SKM-1 (cell line): Measurements from ENCODE around the gene GFI1B.
A peak's percentile ranks its signal among the peaks of the same experiment; 100 is the strongest.
"Not testable (repeated sequence)": the region's sequence is repeated elsewhere in the genome, so short reads cannot be mapped to it uniquely, and the experiment has no call there.

Source experiments
- DNase-seq: peaks from one replicate; lab custom pipeline; 2025; ENCODE audit not compliant: unreplicated experiment; lab: John Stamatoyannopoulos, UW

The GFI1B gene

DNA sequence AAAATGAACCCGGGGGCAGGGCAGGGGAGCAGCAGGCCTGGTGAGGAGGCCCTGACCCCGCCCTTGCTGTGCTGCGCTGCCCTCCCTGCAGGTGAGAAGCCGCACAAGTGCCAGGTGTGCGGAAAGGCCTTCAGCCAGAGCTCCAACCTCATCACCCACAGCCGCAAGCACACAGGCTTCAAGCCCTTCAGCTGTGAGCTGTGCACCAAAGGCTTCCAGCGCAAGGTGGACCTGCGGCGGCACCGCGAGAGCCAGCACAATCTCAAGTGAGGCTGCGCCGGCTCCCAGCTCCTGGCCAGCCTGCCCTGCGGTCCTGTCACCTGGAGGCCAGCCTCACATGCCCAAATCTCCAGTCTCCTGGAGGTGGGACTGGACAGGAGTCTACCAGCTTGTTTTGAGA, 12.3 kb downstream of the GFI1B start:
- DNase-seq = no peak

DNA sequence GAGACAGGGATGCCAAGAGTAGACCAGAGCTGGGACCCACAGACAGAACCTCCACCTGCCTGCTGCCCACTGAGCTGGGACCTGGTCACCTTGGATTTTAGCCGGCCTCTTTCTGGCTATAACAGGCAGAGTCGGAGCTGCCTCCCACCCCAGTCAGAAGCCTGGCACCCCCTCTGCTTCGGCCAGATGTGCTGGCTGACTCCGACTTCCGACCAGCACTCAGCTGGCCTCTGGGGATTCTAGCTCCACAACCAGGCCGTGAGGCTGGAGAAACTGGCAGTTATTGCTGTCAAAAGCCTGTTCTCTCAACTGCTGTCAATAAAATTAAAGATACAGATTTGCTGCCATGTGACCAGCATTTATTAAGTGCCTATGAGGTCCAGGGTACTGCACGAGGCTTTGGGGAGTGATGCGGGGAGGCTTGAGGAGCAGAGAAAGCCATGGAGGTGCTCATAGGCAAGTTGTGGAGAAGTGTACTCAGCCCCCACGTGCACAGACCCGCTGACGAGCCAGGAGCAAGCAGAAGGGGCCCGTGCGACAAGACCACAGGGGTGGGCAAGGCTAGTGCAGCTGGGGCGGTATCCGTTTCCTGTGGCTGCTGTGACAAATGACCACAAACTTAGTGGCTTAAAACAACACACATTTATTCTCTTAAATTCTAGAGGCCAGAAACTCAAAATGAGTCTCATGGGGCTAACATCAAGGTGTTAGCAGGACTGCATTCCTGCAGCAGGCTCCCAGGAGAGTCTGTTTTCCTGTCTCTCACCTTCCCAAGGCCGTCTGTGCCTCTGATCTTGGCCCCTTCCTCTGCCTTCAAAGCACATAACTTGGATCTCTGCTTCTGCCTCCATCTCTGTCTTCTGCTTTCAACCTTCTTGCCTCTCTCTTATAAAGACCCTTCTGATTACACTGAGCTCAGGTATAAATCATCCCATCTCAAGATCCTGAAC, 13.1 kb downstream of the GFI1B start:
- DNase-seq = no peak

DNA sequence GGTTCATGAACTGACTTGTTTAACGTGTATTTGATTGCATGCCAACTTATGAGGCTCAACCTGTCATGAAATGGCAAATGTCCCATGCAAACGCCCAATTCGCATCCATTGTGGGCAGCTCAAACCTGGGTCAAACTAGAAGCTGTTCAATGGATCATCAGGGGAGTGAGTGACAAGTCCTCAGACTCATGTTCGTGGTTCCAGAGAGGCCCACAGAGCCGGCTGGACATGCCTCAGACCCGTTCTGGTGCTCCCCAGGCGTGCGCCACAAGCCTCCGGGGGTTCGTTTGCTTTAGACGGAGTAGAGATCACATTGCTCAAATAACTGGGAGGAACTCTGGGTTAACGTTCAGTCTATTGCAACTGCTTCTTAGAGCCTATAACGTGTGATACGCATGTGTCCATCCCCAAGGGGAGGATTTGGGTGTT, 15.0 kb downstream of the GFI1B start:
- DNase-seq = no peak

DNA sequence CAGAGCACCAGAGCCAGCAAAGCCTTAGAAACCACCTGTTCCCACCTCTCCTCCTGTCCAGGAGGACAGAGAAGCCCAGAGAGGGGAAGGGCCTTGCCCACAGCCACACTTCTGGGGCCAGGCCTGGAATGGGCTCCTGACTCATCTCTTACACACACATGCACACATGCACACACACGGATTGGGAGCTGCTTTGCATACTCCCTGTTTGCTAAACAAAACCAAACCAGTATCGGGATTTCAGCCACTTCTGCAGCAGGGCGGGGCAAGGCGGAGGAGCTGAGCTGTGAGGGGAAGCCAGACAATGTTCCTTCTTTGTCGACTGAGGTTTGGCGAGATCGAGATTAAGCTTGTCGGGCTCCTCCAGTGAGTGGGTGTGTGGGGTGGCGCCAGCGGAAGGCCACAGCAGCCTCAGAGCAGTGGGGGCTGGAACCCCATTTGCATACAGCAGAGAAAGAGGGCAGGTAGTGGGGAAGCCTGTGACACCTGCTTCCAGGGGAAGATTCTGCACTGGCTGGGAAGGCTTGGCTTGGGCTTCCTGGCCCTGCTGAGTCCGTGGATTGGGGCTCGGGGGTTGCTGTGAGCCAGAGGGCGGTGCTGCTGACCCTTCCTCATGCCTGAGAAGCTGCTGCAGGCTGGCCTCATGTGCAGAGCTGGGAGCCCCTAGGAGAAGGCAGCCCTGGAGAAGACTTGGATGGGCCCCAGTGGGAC, 16.1 kb downstream of the GFI1B start:
- no peak for DNase-seq

DNA sequence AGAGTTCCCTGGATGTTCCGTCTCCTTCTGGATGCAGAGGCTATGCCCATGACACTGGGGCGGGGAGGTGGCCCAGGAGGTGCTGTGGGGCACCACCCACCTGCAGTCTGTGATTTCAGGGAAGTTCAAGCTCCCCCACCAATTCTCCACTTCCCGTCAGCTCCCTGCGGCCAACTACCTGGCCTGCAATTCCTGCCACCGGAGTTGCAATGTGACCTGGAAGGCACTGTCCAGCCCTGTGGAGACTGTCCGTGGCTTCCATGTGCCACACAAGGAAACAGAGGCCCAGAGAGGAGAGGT, 16.6 kb downstream of the GFI1B start:
- no peak for DNase-seq

DNA sequence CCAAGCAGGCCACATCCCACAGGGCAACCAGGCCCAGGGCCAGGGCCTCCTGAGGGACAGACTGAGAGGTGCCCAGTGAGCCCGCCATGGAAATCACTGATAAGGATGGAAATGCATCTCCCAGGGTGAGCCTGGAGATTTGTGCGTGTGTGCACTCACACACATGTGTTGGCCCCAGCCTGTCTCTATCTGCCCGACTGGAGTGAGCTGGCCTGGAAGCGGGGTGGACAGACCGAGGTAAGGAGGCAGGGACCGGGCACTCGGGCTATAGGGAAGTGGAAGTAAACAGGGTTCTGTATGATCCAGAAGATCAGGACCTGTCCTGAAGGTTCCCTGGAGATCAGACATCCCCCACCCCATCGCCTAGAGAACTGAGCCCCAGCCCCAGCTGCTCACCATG, 17.4 kb downstream of the GFI1B start:
- no peak for DNase-seq

DNA sequence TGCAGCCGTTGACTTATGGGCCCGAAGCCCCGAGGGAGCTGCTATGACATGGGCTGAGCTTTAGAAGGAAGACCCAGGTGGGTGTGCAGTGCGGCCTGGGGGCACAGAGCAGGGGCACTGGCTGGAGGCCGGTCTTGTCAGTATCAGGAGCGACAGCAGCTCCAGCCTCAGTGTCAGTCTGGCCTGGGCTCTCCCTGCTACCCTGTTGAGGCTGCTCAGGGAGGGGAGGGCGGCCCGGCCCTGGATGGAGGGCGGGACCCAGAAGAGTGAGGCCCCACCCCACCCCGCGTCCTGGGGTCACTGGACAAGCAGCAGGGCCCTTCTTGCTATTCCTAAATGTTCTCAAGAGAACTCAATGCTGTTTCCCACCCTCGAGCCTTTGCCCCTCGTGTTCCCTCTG, 18.0 kb downstream of the GFI1B start:
- DNase-seq = no peak

DNA sequence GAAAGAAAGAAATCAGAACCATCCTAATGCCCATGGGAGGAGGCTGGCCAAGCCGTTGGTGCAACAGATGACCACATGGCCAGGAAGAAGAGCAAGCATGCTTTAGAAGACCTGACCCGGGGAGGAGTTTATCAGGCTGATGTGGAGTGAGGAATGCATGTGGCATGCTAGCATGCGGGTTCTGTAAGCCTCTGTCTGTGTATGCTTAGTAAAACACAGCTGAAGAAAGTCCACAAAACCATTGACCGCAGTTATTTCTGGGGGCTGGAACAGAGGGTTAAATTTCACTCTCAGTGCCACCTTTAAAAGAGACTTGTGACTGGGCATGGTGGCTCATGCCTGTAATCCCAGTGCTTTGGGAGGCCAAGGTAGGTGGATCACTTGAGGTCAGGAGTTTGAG, 19.1 kb downstream of the GFI1B start:
- DNase-seq = no peak

DNA sequence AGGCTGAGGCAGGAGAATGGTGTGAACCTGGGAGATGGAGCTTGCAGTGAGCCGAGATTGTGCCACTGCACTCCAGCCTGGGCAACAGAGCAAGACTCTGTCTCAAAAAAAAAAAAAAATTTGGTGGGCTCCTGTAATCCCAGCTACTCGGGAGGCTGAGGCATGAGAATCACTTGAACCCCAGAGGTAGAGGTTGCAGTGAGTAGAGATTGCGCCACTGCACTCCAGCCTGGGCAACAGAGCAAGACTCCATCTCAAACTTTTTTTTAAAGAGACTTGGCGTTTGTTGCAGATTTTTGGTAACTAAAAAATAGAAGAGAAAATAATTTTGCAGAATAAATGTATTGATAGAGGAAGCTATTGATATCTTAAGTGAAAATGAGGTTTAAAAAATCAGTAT, 19.7 kb downstream of the GFI1B start:
- DNase-seq = not testable (repeated sequence)

DNA sequence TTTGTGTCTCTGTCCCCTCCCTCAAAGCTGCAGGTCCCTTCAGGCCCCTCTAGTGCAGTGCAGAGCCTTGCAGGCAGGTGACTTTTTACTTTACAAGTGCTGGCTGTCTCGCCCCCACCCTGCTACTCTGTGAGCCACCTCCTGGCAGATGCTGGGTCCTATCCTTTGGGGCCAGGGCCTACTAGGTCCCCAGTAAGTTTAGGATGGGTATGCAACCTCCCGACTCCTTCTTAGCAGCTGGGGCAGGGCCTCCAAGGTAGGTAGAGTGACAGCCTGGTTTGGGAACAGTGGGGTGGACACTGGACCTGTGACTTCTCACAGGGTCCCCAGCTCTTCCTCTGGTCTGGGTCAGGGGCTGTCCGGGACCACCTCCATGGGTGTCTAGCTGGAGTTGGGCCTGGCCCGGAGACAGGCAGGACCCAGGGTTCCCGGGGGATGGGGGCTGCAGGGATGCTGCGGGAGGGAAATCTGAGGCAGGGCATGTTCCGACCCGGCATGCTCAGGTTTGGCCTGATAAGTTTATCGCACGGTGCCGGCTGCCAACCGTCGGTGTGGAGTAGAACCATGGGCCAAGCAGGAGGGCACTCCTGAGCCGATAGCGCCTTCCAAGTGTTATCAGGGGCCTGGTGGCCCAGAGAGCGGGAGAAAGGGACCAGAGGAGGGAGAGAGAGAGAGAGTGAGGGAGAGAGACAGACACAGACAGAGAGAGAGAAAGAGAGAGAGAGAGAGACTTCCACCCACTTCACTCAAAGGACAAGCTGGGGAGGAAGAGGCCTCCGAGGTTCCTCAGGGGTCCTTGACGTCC, 20.5 kb downstream of the GFI1B start:
- DNase-seq = no peak

DNA sequence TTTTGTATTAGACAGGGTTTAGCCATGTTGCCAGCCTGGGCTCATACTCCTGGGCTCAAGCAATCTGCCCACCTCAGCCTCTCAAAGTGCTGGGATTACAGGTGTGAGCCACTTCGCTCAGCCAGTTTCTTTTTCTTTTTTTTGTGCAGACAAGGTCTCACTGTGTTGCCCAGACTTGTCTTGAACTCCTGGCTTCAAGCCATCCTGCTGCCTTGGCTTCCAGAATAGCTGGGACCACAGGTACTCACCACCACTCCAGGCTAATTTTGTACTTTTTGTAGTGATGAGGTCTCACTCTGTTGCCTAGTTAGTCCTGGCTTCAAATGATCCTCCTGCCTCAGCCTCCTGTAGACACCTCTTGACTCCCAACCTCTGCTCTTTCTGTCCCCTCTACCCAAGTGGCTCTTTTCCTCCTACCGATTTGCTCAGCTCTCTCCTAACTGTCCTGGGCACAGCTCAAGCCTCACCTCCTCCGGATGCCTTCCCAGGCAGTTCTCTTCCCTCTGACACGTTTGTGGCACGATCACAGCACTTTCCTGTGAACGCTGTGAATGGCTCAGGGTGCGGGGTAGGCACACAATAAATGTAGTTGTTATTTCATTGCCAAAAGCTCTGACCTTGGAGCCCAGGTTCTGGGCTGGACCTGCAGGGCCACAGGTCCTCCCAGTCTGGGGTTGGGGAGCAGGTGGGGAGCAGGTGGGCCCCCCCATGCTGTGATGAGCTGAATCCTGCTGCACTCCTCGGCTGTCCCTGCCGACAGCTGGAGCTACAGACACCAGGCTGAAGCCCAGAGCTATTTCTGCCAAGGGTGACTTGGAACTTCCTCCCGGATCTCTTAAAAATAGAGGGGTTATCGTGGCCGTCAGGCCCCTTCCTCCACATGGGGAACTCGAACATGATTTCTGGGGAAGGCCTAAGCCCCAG, 23.9 kb downstream of the GFI1B start:
- no peak for DNase-seq

DNA sequence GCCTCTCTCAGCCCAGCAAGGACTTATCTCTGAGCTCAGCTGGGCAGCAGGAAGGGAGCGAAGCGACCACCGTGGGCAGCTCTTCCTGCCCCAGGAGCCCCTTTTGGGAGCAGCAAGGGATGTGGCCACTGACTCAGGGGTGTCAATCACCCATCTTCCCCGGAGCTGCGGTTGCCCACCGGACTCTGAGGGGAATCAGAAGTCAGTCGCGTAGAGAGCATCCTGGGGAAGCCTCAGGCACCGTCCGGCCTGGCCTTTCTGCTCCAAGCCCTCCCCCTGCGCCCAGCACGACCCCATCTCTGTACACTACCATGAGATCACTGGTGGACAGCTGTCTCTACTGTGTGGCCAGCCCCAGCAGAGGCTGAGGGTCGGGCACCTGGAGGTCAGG, 24.6 kb downstream of the GFI1B start:
- DNase-seq = no peak

DNA sequence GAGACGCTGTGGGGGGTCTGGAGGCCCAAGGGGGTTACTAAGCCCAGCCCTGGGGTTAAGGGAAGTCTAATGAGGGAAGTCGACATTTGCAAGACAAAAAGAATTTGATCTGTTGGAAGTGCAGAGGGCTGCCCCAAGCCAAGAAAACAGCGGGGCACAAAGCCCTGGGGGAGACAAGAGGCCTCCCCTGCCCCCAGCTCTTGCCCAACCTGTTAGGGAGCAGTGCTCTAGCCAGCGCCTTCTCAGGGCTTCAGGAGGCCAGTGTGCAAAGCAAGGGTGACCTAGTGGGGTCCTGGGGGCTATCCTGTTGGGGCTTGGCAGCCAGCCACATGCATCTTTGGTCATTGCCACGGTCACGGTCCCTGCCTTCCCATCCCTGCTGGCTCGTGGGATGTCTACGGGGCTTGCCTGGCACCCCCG, 25.2 kb downstream of the GFI1B start:
- no peak for DNase-seq

DNA sequence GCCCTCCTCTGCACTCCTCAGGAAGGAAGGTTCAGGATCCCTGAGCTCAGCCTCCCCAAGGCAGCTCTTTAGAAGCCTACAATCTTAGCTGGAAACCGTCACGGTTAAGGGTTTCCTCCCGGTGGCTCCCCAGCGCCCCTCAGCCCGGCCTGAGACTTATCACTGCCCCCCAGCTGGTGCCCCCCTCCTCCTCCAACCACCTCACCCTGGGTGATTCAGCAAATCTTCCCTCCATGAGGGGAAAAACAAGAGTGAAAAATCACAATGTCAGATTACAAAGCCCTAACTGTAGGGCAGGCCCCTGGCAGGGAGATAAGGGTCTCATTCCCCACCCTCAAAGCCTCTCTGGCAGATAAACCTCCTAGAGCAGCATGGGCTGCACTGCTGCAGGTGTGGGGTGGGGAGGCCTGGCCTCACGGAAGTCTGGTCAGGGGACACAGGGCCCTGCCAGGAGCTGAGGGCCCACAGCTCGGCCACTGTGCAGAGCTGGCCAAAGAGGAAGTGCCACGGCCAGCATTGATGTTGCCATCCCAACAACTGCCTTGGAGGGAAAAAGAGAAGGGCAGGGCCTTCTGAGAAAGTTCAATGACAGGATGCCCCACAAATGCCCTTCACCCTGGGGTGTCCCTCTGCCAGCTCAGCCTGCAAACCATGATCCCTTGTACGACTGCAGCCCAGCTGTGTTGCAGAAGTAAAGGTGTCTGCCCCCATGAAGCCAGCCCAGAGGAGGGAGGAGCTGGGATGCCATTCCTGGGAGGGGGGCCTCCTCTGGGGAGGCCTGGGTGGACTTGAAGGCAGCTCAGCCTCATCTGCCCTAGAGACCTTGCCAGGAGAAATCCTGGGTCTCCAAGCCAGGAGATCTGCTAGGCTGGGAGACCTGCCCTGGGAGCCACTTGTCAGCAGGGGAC, 25.9 kb downstream of the GFI1B start:
- DNase-seq = peak; percentile 11

DNA sequence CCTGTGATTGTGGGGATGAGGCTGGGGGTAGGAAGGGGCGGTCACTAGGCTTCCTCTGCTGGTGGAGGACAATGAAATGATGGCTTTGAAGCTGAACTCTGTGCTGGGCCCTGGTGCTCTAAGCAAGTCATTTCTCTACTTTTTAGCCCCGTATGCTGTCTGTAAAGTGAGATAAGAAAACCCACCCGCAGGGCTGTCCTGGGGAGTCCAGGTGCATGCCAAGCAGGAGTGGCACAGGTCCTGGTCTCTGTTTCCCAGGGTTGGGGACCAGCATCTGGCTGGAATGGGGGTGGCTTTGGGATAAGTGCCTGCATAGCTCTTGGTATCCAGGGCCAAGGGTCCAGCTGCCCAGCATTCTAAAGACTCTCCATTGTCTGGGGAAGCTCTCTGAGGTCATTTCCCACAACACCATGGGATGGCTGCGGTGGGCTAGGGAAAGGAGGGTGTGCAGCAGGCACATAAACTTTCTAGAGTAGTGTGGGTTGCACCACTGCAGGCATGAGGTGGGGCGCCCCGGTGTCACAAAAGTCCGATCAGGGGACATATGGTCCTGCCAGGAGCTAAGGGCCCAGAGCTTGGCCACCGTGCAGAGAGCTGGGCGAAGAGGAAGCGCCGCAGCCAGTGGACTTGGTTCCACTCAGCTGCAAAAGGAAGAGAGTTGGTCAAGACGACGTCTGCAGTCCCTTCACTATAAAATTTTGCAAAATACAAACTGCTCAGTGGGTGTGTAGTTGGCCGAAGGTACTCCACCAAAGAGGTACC, 26.7 kb downstream of the GFI1B start:
- DNase-seq = no peak

DNA sequence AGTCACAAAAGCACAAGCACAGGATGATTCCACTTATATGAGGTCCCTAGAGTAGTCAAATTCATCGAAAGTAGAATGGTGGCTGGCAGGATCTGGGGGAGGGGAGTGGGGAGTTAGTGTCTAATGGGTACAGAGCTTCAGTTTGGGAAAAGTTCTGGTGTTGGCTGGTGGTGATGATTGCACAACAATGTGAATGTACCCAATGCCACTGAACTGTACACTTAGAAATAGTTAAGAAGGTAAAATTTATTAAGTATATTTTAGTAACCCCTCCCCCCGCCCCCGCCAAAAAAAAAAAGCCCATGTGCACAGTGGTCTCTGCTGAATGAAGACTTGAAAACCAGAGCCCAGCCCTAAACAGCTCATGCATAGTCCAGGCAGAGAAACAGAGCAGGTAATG, 27.5 kb downstream of the GFI1B start:
- DNase-seq = no peak

DNA sequence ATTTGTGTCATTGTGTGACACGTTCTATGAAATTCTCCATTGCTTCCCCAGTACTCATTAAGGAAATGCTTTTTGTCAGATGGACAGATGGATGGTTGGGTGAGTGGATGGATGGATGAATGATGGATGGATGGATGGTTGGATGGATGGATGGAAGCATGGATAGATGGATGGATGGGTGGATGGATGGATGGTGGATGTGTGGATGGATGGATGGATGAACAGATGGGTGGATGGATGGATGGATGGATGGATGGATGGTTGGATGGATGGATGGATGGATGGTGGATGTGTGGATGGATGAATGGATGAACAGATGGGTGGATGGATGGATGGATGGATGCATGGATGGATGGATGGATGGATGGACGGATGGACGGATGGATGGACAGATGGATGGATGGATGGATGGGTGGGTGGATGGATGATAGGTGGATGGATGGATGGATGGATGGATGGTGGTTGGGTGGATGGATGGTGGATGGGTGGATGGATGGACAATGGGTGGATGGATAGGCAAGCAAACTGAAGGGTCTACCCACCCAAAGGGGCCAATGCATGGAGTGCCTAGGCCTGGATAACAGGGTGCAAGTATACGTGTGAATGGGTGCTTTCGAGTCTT, 28.3 kb downstream of the GFI1B start:
- DNase-seq = no peak

DNA sequence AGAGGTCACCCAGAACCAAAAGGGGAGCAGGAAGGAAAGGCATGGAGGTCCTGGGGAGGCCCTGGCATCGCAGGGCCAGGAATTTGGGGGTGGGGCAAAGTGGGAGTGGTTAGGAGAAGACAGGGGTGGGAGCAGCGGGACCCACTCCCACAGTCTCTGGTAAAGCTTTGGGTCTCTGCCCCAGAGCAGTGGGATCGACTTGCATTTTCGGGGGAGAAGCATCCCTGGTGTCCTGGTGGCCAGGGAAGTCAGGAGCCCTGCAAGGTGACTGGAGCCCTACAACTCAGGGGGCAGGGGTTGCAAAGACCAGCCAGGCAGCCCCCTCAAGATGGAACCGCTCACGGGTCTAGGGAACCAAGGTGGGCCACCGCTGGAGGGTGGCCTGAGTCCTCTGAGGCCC, 29.9 kb downstream of the GFI1B start:
- DNase-seq = no peak
